GM23338 (cell line): ENCODE measurements around the gene FOLR1. TPM values are rescaled to one million over a fixed set of nuclear protein-coding genes. Genes with fewer than 3 reads are reported as not detected.

Source experiments
- ATAC-seq: fragments of 200-7000 bp; cut with Tn5 transposase; 3 replicates; pipeline ENCODE4 v1.9.1; 2020
- DNase-seq: peaks from one replicate; pipeline ENCODE4 v3.0.0-alpha.2; 2015; ENCODE audit warnings: low spot score
- H2AFZ ChIP-seq: fragments of 200-600 bp; sonication (generic); 2 replicates; pipeline ENCODE4 v1.8.0; 2016; ENCODE audit warnings: antibody characterized with exemption, mild to moderate bottlenecking, moderate library complexity
- H3F3A ChIP-seq: fragments of 200-600 bp; sonication (generic); replicated peaks from 2 replicates; pipeline ENCODE4 v1.8.0; 2017; ENCODE audit warnings: antibody characterized with exemption, mixed run types, low read depth
- H3K27ac ChIP-seq: fragments of 200-600 bp; sonication (generic); 2 replicates; pipeline ENCODE4 v1.6.1; 2016; ENCODE audit warnings: low read depth
- H3K27me3 ChIP-seq: fragments of 200-600 bp; sonication (generic); 2 replicates; pipeline ENCODE4 v1.8.0; 2016; ENCODE audit warnings: mild to moderate bottlenecking, mixed run types, moderate library complexity; ENCODE audit not compliant: insufficient read depth
- H3K36me3 ChIP-seq: fragments of 200-600 bp; sonication (generic); 2 replicates; pipeline ENCODE4 v1.8.0; 2016; ENCODE audit warnings: mild to moderate bottlenecking; ENCODE audit not compliant: insufficient read depth
- H3K4me1 ChIP-seq: fragments of 200-600 bp; sonication (generic); 2 replicates; pipeline ENCODE4 v1.8.0; 2016; ENCODE audit warnings: mild to moderate bottlenecking, moderate library complexity; ENCODE audit not compliant: insufficient read depth
- H3K4me2 ChIP-seq: fragments of 200-600 bp; sonication (generic); 2 replicates; pipeline ENCODE4 v1.7.1; 2017; ENCODE audit warnings: mixed run types
- H3K4me3 ChIP-seq: fragments of 200-600 bp; sonication (generic); 2 replicates; pipeline ENCODE4 v1.6.1; 2016; ENCODE audit warnings: mixed run types
- H3K79me2 ChIP-seq: fragments of 200-600 bp; sonication (generic); replicated peaks from 2 replicates; pipeline ENCODE4 v1.8.0; 2017; ENCODE audit warnings: mild to moderate bottlenecking; ENCODE audit not compliant: insufficient read depth
- H3K9me2 ChIP-seq: fragments of 200-600 bp; sonication (generic); 2 replicates; pipeline ENCODE4 v1.8.0; 2017; ENCODE audit not compliant: insufficient read depth
- H4K20me1 ChIP-seq: fragments of 200-600 bp; sonication (generic); replicated peaks from 2 replicates; pipeline ENCODE4 v1.8.0; 2017; ENCODE audit warnings: mild to moderate bottlenecking; ENCODE audit not compliant: insufficient read depth
- H3K27ac Mint-ChIP-seq: 2 replicates; pipeline ENCODE4 v1.8.0; 2020; ENCODE audit warnings: inconsistent platforms, mild to moderate bottlenecking, moderate library complexity, mixed read lengths
- H3K27me3 Mint-ChIP-seq: 3 replicates; pipeline ENCODE4 v1.8.0; 2022; ENCODE audit warnings: low read depth, mild to moderate bottlenecking, moderate library complexity, mixed read lengths, inconsistent platforms; ENCODE audit not compliant: insufficient read depth, poor library complexity
- H3K36me3 Mint-ChIP-seq: 3 replicates; pipeline ENCODE4 v1.8.0; 2021; ENCODE audit warnings: low read depth, mild to moderate bottlenecking, inconsistent platforms, moderate library complexity, mixed read lengths
- H3K4me1 Mint-ChIP-seq: 3 replicates; pipeline ENCODE4 v1.8.0; 2020; ENCODE audit warnings: mild to moderate bottlenecking, inconsistent platforms, mixed read lengths
- H3K4me3 Mint-ChIP-seq: 3 replicates; pipeline ENCODE4 v1.8.0; 2021; ENCODE audit warnings: moderate library complexity, mild to moderate bottlenecking, inconsistent platforms, mixed read lengths
- H3K9me3 Mint-ChIP-seq: 3 replicates; pipeline ENCODE4 v1.8.0; 2020; ENCODE audit warnings: moderate library complexity, mild to moderate bottlenecking, inconsistent platforms, mixed read lengths
- CREB1 ChIP-seq: fragments of 250-450 bp; sonication (Bioruptor Pico); IDR thresholded peaks from 2 replicates; pipeline ENCODE4 v1.5.0; 2020; ENCODE audit warnings: low read depth, mild to moderate bottlenecking, moderate library complexity
- CTCF ChIP-seq, 2 experiments: fragments of 200-600 bp in 1 of 2; sonication (generic) in 1 of 2; conservative IDR thresholded peaks; 2 replicates each; pipeline versions ENCODE4 v1.5.1 to v1.6.1; 2016 to 2017; ENCODE audit warnings: antibody characterized with exemption in 2 of 2, low read depth in 2 of 2, mild to moderate bottlenecking in 2 of 2, moderate library complexity in 1 of 2
- ETS1 ChIP-seq: IDR thresholded peaks from 2 replicates; pipeline ENCODE4 v1.6.1; 2016; ENCODE audit warnings: antibody characterized with exemption
- EZH2 ChIP-seq: fragments of 200-600 bp; sonication (generic); IDR thresholded peaks from one replicate; pipeline ENCODE4 v1.8.0; 2017; ENCODE audit warnings: antibody characterized with exemption, mild to moderate bottlenecking, low read depth; ENCODE audit not compliant: unreplicated experiment
- ZNF331 ChIP-seq: fragments of 250-450 bp; sonication (Bioruptor Pico); IDR thresholded peaks from 2 replicates; pipeline ENCODE4 v1.5.0; 2020; ENCODE audit warnings: low read depth, mild to moderate bottlenecking, moderate library complexity
- polyA plus RNA-seq: library from polyadenylated mRNA; unstranded; fragments of >200 nt; fragmentation: Nextera tagmentation; extraction: Ambion mirVana; gene quantifications from 2 replicates; pipeline ENCODE4 v1.2.1, GENCODE V29; 2016
- total RNA-seq: library from RNA; depleted of rRNA; stranded (reverse); fragments of >200 nt; shearing (Covaris generic); gene quantifications from 2 replicates; pipeline ENCODE4 v1.2.3, GENCODE V29; 2014

Gene FOLR1
- total and polyA plus RNA-seq, 2 experiments from 2014 or later: 0.42 TPM; not detected in 1

DNA sequence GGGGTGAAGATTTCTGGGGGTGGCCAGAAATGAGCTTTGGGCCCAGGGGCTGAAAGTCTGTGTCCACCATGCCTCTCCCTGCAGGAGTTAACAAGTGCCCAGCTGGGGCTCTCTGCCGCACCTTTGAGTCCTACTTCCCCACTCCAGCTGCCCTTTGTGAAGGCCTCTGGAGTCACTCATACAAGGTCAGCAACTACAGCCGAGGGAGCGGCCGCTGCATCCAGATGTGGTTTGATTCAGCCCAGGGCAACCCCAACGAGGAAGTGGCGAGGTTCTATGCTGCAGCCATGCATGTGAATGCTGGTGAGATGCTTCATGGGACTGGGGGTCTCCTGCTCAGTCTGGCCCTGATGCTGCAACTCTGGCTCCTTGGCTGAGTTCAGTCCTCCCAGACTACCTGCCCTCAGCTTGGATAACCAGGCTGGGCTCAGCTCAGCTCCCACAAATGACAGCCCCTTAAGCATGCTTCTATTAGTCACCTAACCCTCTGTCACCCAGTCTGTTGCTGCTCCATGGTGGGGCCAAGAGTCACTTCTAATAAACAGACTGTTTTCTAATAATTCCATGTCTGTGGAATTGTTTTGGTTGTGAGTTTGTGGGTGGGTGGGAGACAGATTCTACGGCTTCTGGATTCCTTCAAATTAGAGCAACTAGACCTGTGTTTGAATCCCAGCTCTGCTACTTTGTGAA, 29.6 kb downstream of the FOLR1 start:
- ATAC-seq (no peak), DNase-seq (no peak)
- Histone ChIP-seq H3K27me3 (peaks cover 16% of the 10 kb centered on the region; the same call in 1 of the 2 replicates), H3K4me2 (no peak overlapping the region), H2AFZ (peak overlapping the region; percentile 69; the same call in 1 of the 2 replicates), H3K4me1 (peaks cover 23% of the 10 kb centered on the region), H3K27ac (no peak overlapping the region), H3K36me3 (no peaks in the 10 kb centered on the region), H3K9me2 (no peaks in the 10 kb centered on the region), H4K20me1 (peaks cover 4% of the 10 kb centered on the region), H3K79me2 (peaks cover 16% of the 10 kb centered on the region), H3K4me3 (no peak overlapping the region), H3F3A (peaks cover 2% of the 10 kb centered on the region; the same call in 1 of the 2 replicates)
- TF ChIP-seq ZNF331 (CRISPR knock-in tag): no peak
- TF ChIP-seq CREB1 (CRISPR knock-in tag): no peak
- Mint-ChIP-seq H3K4me3 (no peak overlapping the region), H3K27me3 (peaks cover 24% of the 10 kb centered on the region), H3K36me3 (no peaks in the 10 kb centered on the region; the same call in 2 of the 3 replicates), H3K9me3 (no peaks in the 10 kb centered on the region), H3K27ac (no peak overlapping the region), H3K4me1 (peaks cover 21% of the 10 kb centered on the region)

- Histone ChIP-seq H3K4me3 (peak overlapping the region; percentile 97), H3K36me3 (no peaks in the 10 kb centered on the region), H3K4me2 (peak overlapping the region; percentile 77), H3K9me2 (no peaks in the 10 kb centered on the region), H3K79me2 (peaks cover 20% of the 10 kb centered on the region), H3K4me1 (peaks cover 25% of the 10 kb centered on the region), H3K27ac (peak overlapping the region; percentile 73; the same call in 1 of the 2 replicates), H3K27me3 (peaks cover 16% of the 10 kb centered on the region; the same call in 1 of the 2 replicates), H3F3A (peaks cover 2% of the 10 kb centered on the region; the same call in 1 of the 2 replicates), H4K20me1 (peaks cover 11% of the 10 kb centered on the region), H2AFZ (peak overlapping the region; percentile 33; the same call in 1 of the 2 replicates)
- TF ChIP-seq CTCF (conservative IDR thresholded peaks at IDR 0.05; ENCODE audit: low read depth in 2 of 2): no peak
- TF ChIP-seq ETS1: no peak
- no peak for TF ChIP-seq EZH2
- Mint-ChIP-seq H3K4me3 (peak overlapping the region; percentile 73), H3K36me3 (no peaks in the 10 kb centered on the region; the same call in 2 of the 3 replicates), H3K27me3 (peaks cover 18% of the 10 kb centered on the region), H3K9me3 (no peaks in the 10 kb centered on the region), H3K27ac (peak overlapping the region; percentile 65; the same call in 1 of the 2 replicates), H3K4me1 (peaks cover 27% of the 10 kb centered on the region)
- ATAC-seq (peak; percentile 1; the same call in 1 of the 3 replicates), DNase-seq (no peak)
These were observed 30.4 kb downstream of the FOLR1 start for GRCh38 chr11:72222106-72222891.
